Prostate gland (tissue), 2 donors: Measurements from ENCODE around the gene SYT13.

Experiments
- POLR2A ChIP-seq: fragments of 450-650 bp; IDR thresholded peaks from one replicate; pipeline ENCODE4 v1.6.1; 2016; ENCODE audit warnings: antibody characterized with exemption, mild to moderate bottlenecking
- TF ChIP-seq, protein P1 (sequence below), 4 experiments: fragments of 200-600 bp in 2 of 4; fragments of 450-650 bp in 2 of 4; sonication (generic) in 2 of 4; IDR thresholded peaks; 1 replicate in 3 of 4; 2 replicates in 1 of 4; pipeline ENCODE4 v1.5.1; 2016 to 2019; ENCODE audit warnings: antibody characterized with exemption in 4 of 4, mild to moderate bottlenecking in 2 of 4, moderate library complexity in 2 of 4

- TF ChIP-seq POLR2A = no peak
- TF ChIP-seq, protein P1, sequence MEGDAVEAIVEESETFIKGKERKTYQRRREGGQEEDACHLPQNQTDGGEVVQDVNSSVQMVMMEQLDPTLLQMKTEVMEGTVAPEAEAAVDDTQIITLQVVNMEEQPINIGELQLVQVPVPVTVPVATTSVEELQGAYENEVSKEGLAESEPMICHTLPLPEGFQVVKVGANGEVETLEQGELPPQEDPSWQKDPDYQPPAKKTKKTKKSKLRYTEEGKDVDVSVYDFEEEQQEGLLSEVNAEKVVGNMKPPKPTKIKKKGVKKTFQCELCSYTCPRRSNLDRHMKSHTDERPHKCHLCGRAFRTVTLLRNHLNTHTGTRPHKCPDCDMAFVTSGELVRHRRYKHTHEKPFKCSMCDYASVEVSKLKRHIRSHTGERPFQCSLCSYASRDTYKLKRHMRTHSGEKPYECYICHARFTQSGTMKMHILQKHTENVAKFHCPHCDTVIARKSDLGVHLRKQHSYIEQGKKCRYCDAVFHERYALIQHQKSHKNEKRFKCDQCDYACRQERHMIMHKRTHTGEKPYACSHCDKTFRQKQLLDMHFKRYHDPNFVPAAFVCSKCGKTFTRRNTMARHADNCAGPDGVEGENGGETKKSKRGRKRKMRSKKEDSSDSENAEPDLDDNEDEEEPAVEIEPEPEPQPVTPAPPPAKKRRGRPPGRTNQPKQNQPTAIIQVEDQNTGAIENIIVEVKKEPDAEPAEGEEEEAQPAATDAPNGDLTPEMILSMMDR (IDR thresholded peaks at IDR 0.05) = no peak
Observed at GRCh38 chr11:45248501-45249011, 37.6 kb downstream of the SYT13 start.
